GM19463 (cell line): ENCODE measurements around the gene DNAH10.
"Not testable (repeated sequence)": the region's sequence is repeated elsewhere in the genome, so short reads cannot be mapped to it uniquely, and the experiment has no call there.

ENCODE experiments used
- ATAC-seq: cut with Tn5 transposase; IDR thresholded peaks from one replicate; pipeline ENCODE4 v1.9.1; 2021; ENCODE audit warnings: mild to moderate bottlenecking, moderate library complexity; ENCODE audit not compliant: unreplicated experiment

DNAH10 gene

DNA sequence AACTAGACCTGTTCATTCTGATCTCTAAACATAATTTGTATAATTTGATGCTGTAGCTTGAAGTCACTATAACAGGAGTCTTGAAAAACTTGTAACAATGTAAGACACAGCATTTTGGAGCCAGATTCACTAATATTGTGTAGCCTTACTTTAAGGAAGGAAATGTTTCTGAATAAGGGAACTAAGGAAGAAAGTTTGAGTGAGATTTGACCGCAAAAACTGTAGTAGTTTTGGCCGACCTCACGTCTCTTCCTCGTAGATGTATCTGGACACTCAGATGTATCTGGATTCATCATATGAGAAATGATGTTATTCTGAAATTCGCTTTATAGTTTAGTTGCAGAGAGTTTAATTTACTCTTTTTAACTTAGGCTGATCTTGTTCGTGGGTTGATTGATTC is 13.9 kb upstream of the DNAH10 start:
- no peak for ATAC-seq

DNA sequence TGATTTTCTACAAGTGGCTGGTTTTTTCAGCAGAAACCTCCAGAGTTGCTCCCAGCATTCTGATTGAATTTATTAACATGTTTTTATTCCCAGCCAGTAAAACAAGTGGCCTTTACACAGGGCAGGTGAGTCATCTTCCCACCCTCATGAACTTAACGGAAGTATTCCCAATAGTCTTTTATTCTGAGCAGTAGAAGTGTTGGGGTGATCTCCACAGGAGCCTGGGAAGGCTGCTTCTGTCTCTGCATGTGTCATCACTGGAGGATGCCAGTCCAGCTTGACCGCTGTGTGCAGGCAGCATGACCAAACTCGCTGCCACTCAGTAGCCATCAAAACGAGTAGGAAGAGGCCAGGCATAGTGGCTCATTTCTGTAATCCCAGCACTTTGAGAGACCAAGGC is 13.4 kb upstream of the DNAH10 start:
- no peak for ATAC-seq

DNA sequence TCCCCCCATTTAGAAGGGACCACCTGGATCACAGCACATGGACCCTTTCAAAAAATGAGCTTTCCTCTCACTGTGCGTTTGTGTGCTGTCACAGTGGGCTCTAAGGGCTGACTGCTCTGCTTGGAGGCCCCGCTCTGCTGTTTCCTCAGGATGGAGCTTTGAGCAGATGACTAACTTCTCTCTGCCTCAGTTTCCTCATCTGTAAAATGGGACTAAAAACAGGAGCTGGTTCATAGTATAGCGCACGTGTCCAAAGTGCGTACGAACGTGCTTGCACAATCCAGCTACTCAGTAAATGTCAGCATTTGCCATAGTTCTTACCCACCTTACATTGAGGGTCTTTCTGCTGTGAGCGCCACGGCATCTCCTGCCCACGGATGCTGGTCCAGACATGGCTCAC is 12.7 kb upstream of the DNAH10 start:
- no peak for ATAC-seq

DNA sequence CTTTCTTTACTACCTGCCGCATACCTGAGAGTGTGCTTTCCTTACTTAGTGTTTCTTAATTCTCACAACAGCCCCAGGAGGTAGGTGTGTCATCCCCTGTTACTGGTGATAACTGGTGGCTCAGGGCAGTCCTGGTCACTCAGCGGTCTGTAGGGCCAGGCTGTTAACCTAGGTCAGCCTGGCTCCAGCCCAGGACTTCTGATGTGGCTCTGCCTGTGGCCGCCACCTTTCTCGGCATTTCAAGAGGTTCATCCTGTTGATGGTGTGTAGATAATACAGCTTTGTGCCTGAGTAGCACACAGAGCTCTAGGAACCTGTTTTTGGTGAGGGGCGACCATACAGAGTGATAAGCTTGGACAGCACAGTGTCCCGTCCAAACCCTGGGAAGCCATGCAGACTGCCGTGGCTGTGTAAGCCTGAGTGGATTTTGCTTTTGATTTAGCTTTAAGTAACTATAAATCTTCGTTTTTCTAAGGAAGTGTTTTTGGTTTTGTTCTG is 11.9 kb upstream of the DNAH10 start:
- no peak for ATAC-seq

DNA sequence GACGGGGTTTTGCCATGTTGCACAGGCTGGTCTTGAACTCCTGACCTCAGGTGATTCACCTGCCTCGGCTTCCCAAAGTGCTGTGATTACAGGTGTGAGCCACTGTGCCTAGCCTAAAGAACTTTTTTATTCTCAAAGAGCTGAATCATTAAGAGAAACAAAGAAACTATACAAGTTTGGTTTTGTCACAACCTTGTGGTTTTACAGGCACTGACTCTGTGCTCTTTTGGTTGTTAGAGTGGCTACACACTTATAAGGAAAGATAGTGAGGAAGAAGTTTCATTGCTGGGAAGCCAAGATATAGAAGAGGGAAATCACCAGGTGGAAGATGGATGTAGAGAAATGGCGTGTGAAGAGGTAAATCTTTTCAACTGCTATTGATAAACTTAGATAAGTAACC is 10.1 kb upstream of the DNAH10 start:
- no peak for ATAC-seq

DNA sequence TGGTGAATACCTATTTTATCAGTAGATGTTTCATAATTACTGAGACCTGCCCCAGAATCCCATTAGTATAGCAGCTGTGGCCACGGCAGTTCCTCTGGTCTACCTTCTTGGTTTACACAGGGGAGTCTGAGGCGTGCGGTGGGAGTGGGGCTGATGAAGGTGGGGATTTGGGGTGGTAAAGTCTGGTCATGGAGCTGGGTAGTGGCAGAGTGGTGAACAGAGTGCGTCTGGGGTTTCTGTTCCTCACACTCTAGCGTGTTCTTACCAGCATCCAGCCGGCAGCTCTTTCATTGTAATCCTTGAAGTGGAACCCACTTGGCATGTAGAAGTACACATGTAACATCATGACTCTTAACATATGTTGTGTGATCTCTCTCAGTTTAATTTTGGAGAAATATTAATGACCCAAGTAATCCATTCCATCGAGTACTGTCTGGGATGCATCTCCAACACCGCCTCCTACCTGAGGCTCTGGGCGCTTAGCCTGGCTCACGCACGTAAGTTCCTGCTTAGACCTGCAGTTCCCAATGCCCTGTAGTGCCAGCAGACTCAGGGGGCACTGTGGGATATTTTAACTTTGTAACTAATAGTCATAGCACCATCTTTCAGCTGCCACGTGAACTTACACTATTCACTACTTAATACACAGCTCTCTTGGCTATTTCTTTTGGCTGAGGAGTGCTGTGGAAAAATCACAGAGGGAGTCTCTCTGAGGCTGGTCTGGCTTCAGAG is 7.9 kb upstream of the DNAH10 start:
- ATAC-seq, result no peak

DNA sequence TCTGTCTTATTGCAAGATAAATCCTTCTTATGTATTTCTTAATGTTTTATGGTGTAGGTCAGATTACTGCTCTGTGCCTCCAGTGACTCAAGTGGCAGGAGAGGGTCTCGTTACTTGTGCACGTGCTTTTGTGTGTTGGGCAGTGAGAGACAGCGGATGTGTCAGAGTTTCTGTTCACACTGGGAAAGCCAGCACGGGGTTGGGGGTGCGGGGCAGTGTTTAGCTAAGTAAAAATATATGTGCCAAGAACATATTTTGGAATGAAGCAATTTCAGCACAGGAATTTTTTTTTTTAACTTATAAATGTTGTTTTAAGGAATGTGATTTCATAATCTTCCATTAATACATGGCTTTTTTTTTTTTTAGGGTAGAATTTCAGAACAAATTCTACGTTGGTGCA is 4.5 kb upstream of the DNAH10 start:
- ATAC-seq, result no peak

DNA sequence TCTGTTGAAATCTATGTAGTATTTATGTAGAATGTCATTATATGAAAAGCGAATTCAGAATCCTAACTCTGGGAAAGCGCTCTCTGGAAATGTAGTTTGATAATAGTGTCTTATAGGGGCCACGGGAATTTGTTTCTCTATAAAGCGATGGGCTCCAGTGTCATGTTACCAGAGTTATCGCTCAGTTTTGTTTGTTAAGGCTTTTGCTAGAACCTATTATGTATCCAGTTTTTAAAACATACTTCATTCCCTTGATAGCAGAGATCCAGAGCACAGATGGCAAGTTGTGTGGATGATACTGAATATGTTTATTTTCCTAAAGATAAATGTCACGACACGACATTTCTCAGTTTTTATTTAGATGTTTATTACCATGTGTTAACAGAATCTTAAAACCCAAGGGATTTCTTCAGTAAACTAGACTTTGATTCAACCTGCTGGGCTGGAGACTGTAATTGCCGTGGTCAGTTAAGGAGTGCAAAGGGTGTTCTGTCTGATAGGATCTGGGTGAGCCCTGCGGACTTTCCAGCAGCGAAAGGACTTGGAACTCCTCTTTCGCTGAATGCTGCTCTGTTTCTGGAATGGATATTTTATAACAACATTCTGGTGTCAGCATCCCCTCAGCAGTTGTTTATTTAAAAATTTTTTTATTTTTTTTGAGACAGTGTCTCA is 1.7 kb upstream of the DNAH10 start:
- ATAC-seq, result no peak

DNA sequence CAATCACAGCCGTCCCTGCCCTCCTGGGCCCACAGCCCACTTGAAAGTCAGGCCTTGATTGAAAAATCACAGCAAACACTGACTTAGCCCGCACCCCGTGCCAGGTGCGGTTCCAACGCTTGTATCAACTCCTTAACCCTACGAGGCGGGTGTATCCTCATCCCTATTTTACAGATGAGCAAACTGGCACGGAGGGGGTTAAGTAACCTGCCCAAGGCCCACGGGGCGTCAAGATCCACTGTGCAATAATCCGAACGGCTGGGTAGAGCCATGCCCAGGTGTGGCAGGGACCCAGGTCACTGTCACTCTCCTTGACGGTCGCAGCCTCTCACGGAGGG is 583 bp downstream of the DNAH10 start:
- no peak for ATAC-seq

DNA sequence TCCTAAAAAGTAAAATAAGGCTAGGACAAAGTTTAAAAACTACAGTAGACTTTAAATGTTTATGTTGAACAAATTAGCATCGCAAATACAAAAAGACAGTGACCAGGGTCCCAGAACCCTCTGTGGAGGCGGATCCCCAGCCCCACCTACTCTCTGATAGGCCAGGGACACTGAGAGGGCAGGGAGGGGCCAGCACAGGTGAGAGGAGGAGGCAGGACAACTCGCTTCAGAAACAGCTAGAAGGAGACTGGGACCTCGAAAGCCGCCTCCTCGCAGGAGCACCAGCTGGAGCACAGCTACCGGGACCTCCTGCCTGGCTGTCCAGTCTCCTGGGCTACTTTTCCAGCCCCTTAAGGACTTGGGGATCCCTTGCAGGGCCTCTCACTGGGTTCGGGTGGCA is 992 bp downstream of the DNAH10 start:
- ATAC-seq, result no peak

DNA sequence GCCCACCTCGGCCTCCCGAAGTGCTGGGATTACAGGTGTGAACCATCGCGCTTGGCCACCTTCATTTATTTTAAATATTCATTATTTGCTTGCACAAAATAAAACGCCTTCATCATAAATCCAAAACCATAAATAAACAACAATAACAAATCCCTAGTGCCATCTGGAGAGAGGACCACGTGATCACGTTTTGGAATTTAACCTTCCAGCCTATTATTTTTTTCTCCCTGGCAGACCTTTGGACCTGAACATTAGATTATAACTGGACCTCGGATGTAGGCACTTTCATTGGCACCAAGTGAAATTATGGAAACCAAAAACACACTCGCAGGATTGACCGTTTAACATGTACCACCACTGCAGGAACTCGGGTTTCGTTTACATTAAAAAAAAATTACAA is 2.0 kb downstream of the DNAH10 start:
- ATAC-seq, result no peak

DNA sequence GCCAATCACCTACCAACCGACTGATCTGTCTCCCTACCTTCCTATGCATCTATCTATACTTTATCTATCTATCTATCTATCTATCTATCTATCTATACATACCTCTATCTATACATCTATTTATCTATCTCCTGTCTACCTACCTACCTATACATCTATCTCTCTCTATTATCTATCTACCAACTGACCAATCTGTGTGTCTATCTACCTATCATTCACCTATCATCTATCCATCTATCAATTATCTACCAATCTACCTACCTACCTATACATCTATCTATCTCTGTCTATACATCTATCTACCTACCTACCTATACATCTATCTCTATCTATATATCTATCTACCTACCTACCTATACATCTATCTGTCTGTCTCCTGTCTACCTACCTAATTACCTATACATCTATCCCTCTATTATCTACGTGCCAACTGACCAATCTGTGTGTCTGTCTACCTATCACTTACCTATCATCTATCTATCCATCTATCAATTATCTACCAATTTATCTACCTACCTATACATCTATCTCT is 3.5 kb downstream of the DNAH10 start:
- ATAC-seq, result no peak

DNA sequence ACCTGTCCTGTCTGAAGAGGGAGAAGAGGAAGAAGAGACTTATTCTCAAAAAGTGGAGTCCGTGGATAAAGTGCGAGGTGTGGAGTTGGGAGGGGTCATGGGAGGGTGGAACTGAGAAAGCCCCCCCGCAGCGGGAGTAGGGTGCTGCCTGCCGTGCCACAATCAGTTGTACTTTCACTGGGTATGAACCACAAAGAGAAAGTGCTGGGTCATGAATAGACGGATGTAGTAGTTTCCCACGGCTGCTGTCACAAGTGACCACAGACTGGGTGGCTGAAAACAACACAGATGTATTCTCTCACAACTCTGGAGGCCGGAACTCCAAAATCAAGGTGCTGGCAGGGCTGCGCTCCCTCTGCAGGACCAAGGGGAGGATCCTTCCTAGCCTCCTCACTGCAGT is 5.5 kb downstream of the DNAH10 start:
- ATAC-seq, result peak; percentile 89

DNA sequence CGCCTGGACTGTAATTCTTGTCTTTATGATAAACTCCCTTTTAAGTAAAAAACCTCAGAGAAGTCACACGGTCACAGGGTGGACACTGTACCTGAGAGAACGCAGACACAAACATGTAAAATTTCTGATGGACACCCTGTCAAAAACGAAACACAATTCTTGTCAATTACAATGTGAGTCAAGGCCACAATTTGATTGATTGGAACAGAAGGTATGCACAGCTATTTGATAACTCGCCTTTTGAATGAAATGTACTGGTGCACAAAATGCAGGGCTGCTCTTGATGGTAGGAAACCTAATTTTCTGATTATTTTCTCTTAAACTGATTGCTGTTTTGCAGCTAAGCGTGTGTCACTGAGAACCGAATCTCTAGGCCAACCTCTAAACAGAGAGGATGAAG is 9.2 kb downstream of the DNAH10 start:
- no peak for ATAC-seq

DNA sequence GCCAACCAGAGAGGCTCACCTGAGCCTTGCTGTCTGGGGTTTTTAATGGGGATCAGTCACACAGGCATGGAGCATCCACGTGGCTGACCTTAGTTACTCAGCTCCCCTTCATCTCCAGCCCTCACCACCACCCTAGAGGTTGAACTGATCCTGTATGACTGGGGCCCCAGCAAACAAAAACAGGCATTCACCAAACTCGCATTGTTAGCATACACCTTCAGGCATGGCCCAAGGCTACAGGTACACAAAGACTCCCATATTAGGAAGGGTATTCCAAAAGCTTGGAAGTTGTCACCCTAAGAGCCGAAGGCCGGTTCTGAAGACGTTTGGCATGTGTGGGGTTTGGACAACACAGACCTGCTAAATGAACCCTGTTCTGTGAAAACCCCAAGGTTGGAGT is 10.0 kb downstream of the DNAH10 start:
- no peak for ATAC-seq

DNA sequence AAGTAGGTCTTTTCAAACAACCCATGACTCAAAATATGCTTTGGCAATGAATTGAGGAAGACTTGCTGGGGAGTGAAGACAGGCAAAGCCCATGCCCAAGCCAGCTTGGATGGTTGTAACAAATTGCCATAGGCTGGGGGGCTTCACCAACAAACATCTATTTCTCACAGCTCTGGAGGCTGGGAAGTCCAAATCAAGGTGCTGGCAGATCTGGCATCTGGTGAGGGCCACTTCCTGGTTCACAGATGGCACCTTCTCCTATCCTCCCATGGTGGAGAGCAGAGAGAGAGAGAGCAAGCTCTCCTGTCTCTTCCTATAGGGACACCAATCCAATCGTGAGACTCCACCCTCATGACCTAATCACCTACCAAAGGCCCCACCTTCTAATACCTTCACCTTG is 11.3 kb downstream of the DNAH10 start:
- no peak for ATAC-seq

DNA sequence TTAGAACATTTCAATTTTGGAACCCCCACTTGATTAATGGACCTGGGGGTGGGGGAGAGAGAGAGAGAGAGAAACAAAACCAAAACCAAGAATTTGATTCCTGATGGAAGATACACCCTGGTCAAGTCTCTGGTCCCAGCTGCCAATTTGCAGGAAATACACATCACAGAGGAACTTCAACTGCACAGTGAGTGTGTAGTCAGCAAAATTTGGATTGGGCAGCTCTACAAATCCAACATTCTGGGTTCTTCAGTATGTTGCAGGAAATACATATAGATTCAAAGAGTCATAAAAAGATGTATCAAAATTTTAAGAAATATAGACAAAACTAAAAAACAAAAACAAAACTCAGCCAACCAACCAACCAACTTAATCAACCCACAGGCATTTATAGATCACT is 17.4 kb downstream of the DNAH10 start:
- no peak for ATAC-seq

DNA sequence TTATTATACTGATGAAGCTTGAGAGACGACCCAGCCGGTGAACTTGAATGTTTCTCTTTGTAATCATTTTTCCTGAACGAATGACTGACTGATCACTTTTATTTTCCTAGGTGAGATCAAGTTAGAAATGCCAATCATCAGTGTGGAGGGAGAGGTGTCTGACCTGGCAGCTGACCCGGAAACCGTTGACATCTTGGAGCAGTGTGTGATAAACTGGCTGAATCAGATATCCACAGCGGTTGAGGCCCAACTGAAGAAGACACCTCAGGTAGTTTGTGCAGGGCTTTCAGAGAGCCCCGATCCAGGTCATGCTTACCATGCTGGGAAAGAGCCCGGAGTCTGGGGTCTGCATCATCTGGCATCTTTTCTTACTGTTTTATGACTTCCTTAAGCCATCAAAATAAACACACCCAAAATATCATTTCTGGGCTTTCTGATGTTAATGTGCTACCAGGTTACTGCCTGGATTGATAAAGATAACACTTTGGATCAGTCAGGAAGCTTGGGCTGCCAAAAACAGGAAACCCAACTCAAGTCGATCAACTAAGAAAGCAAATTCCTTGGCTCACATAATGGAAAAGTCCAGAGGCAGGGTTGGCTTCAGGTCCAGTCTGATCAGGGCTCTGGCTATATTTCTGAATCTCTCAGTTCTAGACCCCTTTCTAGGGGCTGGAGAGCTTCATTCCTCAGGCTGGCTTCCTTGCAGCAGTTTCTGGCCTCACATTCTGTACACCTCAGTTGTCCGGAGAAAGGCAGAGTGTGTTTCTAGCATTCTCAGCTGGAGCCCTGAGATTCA is 21.1 kb downstream of the DNAH10 start:
- no peak for ATAC-seq

DNA sequence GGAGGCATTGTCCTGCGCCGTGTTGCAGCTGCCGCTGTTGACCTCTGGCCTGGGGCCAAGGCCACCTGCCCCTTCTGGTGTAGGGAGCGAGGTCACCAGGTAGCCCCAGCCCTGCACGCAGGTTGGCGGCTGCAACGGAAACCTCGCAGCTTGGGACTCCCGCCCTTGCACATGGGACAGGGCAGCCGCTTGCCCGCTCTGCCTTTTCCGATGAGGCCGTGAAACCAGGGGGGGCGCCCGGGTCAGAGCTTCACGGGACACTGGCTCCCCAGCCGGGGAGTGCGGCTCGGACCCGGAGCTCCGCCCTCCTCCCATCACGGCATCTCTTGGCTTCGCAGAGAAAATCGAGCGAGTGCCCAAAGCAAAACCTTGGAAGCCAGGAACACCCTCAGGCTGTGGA is 25.4 kb downstream of the DNAH10 start:
- ATAC-seq, result no peak

DNA sequence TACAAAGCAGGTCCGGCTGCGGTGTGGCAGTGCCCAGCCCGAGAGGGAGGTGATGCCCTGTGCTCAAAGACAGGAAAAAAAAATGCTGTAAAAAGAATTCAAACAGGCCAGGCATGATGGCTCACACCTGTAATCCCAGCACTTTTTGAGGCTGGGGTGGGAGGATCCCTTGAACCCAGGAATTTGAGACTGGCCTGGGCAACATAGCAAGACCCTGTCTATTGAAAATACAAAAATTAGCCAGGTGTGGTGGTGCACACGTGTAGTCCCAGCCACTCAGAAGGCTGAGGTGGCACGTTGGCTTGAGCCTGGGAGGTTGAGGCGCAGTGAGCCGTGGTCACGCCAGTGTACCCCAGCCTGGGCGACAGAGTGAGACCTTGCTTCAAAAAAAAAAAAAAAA is 26.4 kb downstream of the DNAH10 start:
- no peak for ATAC-seq

DNA sequence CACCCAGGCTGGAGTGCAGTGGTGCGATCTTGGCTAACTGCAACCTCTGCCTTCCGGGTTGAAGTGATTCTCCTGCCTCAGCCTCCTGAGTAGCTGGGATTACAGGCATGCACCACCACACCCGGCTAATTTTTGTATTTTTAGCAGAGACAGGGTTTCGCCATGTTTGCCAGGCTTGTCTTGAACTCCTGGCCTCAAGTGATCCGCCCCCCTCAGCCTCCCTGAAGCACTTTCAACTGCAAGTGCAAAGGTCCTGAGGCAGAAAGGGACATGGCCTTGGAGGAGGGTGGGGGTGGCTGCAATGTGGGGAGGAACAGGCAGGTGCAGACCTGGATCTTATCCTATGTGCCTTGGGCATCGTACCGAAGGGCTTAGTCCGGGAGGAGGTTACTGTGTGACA is 27.3 kb downstream of the DNAH10 start:
- ATAC-seq, result not testable (repeated sequence)
